CD4-positive, alpha-beta T cell treated with Interleukin-15 for 1 hour (primary cell): ENCODE results near the gene TMEM185B.

Experiments used
- DNase-seq: peaks from one replicate; pipeline ENCODE4 v3.0.0-alpha.2; 2020

The TMEM185B gene

DNA sequence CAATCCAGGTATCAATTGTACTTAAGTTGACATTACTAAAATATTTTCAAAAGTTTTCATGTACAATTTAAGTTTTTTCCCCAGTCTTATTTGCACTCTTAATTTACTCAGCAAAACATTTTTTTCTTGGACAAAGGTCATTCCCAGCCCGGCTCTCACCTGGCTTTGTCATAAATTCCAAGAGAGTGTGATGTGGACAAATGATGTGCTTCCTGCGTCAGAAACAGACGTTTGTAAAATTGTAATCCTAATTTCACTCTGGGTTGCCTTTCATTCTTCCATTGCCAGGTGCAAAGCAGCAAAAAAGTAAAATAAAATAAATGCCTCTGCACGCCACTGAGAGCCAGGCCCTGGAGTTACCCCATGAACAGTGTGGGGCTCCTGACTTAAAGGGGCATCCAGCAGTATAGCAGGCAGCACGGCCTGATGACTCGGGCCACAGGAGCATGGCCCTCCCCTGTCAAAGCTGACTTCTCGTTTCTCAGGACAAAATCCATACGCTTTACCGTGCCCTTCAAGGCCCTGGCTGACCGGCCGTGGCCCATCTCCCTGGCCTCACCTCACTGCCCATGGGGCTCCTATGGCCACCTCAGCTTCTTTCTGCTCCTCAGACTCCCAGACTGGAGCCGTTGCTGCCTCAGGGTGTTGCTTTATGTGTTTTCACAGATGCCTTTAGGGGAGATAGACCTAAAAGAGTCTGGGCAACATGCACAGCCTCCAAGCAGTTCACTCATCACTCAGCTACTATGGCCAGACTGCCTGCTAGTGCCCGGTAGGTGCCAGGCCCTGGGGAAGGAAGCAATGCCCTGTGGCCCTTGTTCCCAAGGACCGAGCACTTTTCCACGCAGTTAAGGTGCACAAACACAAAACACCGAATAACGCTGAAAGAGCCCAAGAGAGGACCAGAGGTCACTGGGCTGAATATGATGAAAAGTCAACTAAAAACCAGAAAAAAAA is 7.6 kb upstream of the TMEM185B start:
- peak; percentile 15 for DNase-seq

DNA sequence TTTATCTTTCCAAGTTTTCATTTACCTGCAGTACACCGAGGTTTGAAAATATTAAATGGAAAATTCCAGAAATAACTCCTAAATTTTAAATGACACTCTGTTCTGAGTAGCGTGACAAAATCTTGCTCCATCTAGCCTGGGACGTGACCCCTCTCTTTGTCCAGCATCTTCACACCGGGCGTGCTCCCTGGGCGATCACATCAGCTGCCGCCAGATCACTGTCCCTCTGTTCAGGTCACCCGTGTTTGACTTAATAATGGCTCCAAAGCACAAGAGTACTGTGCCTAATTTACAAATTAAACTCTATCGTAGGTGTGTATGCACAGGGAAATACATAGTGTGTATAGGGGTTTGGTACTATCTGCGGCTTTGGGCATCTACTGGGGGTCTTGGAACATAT is 6.1 kb upstream of the TMEM185B start:
- no peak for DNase-seq

GRCh38 chr2:120228503-120228902 is 5.3 kb upstream of the TMEM185B start:
- DNase-seq = no peak

DNA sequence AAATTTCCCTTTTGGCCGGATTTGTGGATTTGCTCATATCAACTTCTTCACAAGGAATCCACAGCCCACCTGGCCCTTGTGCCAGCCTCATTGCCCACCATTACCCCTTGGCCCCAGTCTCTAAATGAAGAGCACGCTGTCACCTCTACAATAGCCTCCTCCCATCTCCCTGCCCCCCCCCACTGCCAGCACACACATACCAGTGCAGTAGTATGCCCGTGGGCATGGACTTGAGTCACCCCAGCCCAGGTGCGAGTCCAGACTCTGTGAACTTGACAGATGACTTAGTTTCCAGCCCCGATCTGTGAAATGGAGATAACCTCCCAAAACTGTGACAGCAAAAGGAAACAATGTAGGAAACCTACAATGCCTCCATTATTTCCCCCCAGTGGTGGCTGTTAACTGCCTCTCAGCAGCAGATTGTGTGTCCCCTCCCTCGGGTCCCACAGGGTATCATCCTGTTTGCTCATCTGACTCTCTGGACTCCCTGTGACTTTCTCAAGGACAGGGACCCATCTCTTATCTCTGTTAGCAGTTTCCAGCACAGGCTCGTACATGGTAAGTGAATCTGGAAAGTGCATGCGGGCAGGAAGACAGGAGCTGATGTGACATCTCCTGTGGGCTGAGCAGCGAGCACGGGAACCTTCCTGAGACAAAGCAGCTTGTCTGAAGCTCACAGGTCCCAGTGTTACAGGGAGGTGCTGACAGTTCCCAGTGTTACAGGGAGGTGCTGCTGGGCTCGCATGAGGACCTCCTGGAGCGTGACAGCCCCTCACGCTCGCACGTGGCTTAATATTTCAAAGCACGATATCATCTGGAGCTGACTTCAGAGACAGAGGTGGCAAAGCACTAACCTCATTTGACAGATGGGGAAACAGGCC is 4.2 kb upstream of the TMEM185B start:
- DNase-seq = peak; percentile 13

GRCh38 chr2:120226316-120226715 is 3.1 kb upstream of the TMEM185B start:
- DNase-seq = peak; percentile 14

- DNase-seq = no peak
Observed at GRCh38 chr2:120225549-120226065, 2.4 kb upstream of the TMEM185B start.

DNA sequence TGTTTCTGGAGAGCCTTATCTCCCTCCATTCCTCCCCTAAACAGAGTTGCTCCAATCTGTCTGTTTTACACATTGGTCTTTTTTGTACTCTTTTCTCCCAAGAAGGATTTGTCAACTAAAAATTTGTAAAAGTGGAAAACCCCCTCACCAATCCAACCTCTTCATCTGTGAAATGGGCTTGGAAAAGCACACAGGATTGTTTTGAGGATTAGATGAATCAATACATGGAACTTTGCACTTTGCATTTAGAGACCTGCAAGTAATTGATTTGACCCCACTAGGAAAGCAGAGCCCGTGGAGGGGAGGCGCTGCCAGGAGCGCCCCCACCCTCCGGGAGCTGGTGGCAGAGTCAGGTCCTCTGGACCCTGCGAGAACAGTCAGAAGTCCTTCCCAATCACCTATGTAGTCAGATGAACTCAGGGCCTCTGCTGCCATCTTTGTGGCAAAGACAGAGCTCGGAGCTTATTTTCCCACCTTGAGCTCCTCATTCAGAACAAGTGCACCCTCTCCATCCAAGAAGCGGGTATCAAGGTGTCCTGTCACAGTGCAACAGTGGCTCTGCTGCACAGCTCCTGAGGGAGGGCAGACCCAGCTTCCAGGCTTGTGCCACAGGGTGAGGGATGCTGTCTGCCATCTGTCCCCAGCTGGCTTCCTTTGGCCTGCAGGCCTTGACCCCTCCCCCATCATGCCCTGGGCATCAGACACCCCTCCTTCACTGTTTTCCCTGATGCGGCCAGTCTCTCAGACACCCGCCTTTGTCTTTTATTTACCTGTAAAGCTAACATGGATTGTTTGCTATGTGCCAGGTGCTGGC is 1.7 kb upstream of the TMEM185B start:
- DNase-seq = peak; percentile 11

DNA sequence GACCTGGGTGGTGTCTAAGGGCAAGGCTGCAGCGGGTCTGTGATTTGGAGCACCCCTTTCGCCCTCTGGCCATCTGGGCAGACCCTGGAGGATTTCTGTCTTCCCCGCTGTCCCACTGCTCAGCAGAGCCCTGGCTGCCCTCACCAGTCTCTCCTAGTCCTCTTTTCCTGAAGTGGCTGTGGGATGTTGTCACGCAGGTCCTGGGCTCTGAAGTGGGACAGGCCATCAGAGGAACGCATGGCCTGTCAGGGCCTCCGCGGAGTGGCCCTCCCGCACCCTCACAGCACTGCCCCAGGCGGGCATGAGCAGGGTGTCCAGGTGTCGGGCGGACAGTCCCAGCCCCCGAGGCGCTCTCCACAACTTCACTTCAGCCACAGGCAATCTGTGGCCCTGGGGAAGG is 1.1 kb upstream of the TMEM185B start:
- DNase-seq = peak; percentile 10

- DNase-seq = peak; percentile 16
Observed at GRCh38 chr2:120222186-120223033, 790 bp downstream of the TMEM185B start.

GRCh38 chr2:120221616-120222015 is 1.6 kb downstream of the TMEM185B start:
- DNase-seq = no peak

GRCh38 chr2:120220756-120221155 is 2.4 kb downstream of the TMEM185B start:
- no peak for DNase-seq

DNA sequence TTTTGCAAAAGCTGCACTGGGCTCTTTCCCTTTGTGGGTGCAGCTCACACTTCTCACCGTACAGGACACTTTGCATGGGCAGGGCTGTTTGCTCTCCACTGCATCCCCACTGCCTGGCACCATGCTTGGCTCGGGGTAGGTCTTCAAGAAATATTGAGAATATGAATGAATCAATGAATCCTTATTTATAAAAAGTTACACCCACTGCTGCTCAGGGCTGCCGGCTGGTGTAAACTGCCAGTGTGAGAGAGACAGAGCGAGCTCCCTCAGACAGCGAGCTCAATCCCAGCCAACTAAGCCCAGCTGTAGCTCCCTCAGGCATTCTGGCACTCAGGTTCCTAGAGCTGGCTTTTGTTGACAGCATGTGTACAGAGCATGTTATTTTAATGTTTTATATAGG is 3.4 kb downstream of the TMEM185B start:
- no peak for DNase-seq

DNA sequence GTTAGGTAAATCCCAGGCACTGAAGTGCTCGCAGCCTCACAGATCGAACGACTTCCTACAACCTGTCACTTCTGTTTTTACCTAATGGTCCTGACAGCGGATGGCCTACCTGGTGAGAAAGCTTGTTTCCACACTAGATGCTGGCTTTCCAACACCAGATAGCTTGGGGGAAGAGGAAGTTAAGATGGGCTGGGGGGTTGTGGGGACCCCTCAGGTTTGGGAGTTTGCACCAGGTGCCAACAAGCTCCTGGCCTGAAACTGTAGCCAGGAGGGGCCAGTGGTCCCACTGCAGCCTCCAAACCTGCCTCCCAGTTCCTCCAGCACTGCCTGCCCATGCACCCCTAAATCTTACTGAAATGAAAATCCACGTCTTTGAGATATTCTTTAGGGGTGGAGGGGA is 3.9 kb downstream of the TMEM185B start:
- DNase-seq = no peak

DNA sequence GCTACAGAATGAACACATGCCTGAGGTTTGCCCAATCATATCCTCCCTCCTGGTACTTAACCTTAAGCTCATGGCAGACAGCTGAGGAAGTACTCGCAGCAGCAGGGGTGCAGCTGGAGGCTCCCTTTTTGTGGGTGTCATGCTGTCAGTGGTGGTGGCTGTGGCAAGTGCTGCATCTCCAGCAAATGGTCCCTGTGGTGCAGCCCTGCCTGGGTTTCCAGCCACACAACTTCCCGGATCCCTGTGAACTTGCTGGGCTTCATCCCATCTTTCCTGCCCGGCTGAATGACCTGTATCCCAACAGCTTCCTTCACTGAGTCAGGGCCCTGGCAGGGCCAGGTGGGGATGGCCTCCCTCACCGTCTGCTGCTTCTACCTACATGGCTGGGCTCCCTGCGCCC is 5.0 kb downstream of the TMEM185B start:
- DNase-seq = no peak

DNA sequence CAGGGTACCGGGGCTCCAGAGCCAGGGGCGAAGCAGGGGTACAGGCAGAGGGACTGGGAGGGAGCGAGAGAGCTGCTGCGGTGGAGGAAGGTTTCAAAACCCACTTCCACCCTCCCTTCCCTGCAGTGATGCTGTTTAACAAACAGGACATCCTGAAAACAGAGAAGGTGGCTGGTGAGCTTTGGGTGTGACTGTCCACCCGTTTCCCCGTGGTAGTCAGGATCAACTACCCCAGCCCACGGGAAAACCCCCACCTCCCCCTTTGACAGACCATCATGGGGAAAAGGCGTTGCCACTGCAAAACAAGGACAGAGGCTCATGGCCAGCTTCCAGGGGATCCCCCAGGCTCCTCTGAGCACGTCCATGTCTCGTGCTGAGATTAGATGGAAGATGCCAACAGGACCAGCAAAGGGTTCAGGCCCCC is 12.9 kb downstream of the TMEM185B start:
- no peak for DNase-seq

DNA sequence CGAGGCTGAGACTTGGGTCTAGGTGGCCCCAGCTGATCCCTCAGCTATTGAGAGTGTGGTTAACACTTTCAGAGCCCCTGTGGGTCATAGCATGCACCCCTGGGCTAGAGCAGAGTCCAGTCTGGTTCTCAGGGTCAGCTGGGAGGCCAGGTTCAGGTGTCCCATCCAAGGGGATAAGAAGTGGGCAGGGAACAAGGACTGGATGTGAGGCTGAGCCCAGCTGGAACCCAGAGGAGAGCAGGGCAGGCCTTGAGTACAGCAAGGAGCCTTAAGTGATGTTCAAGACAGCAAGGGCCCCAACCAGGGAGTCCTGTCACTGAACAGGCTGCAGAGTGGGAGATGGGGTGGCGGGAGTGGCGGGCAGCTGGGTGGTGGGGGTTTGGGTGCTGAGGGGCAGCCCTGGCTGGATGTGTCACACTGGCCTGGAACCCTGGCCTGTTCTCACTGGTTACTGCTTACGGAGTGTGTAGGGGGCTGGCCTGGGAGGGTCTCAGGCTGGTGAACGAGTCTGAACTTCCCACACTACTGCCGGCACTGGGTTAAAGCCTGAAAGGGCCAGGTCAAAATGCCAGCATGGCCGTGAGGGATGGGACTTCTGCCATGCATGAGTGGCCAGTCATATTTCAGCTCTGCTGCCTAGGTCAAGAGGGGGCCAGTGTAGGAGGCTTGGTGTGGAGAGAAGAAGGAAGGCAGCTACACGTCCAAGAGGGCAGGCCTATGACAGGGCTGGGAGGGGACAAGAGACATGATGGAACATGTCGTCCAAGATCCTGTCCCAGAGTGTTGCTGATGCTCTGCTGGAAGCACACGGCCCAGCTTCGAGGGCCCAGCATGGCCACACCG is 13.6 kb downstream of the TMEM185B start:
- DNase-seq = no peak

GRCh38 chr2:120208381-120209353 is 14.5 kb downstream of the TMEM185B start:
- no peak for DNase-seq

- no peak for DNase-seq
Observed at GRCh38 chr2:120206022-120206581, 17.1 kb downstream of the TMEM185B start.
